ENCODE measurements around the gene TCTN1. TPM values are rescaled to one million over a fixed set of nuclear protein-coding genes. Genes with fewer than 3 reads are reported as not detected.

TCTN1 gene
- total and polyA plus RNA-seq, 2 of the 8 experiments (the other 6 are each of a cell fraction or from before 2014, with no cell fraction given): 14.7 to 16.4 TPM

GRCh38 chr12:110697236-110697635 lies 83.3 kb downstream of the TCTN1 start:
- WGBS, 2 experiments (ENCODE audit: extremely low coverage in 1 of 2, insufficient coverage in 1 of 2, insufficient read length in 1 of 2, insufficient replicate concordance in 2 of 2, low coverage in 1 of 2, low lambda C conversion rate in 2 of 2, missing lambda C conversion rate in 1 of 2): 85% methylated on average over 2 of the region's 2 CpGs; no CpG with 5 or more reads in 1 of the 2 experiments
- Histone ChIP-seq H3K23ac (ENCODE audit: insufficient read length) (no peak overlapping the region), H2BK20ac (ENCODE audit: low read length) (no peak overlapping the region), H3K23me2 (ENCODE audit: low read depth, low read length) (no peaks in the 10 kb centered on the region), H2AFZ (ENCODE audit: low read length) (no peak overlapping the region), H3K27ac (ENCODE audit: low read depth, low read length) (no peak overlapping the region), H3K9ac (replicated peaks in 1 of 4; ENCODE audit: extremely low read depth in 1 of 4, low read depth in 3 of 4, low read length in 3 of 4) (no peak overlapping the region), H2BK15ac (ENCODE audit: low read length) (no peak overlapping the region), H3K4me1 (replicated peaks in 1 of 4; ENCODE audit: control insufficient read depth in 3 of 4, insufficient read depth in 4 of 4, low read length in 3 of 4) (peaks cover 0 to 3% (median 0%) of the 10 kb centered on the region in 4 experiments; a peak in 1 of 7 replicates), H3K79me1 (ENCODE audit: low read depth, low read length) (no peaks in the 10 kb centered on the region), H2BK5ac (ENCODE audit: low read depth, low read length) (no peak overlapping the region), H2BK12ac (ENCODE audit: low read depth, low read length) (no peak overlapping the region), H3K14ac (ENCODE audit: insufficient read length) (no peak overlapping the region), H4K91ac (replicated peaks; ENCODE audit: insufficient read length, low read length) (no peak overlapping the region), H2BK120ac (replicated peaks; ENCODE audit: low read depth, low read length) (no peak overlapping the region), H3K4me3 (ENCODE audit: extremely low read depth in 1 of 4, insufficient read depth in 2 of 4, low read depth in 3 of 4, low read length in 4 of 4) (no peak overlapping the region), H3K36me3 (ENCODE audit: control insufficient read depth in 2 of 4, insufficient read depth in 4 of 4, low read length in 3 of 4) (no peaks in the 10 kb centered on the region), H3K4me2 (ENCODE audit: insufficient read depth in 1 of 2, low read depth in 2 of 2, low read length in 2 of 2) (no peak overlapping the region), H3K79me2 (ENCODE audit: control insufficient read depth in 1 of 2, insufficient read depth in 2 of 2, low read length in 2 of 2) (no peaks in the 10 kb centered on the region), H3K18ac (ENCODE audit: extremely low read depth, low read length) (no peak overlapping the region), H4K8ac (ENCODE audit: extremely low read depth, insufficient read depth, low read length) (no peak overlapping the region), H4K5ac (ENCODE audit: insufficient read length, low read depth, low read length) (no peak overlapping the region), H3K27me3 (replicated peaks in 1 of 4; ENCODE audit: control insufficient read depth in 3 of 4, extremely low read depth in 1 of 4, insufficient read depth in 3 of 4, low read length in 3 of 4) (no peaks in the 10 kb centered on the region; a peak in 1 of 7 replicates), H4K20me1 (replicated peaks in 1 of 2; ENCODE audit: control insufficient read depth in 1 of 2, insufficient read depth in 2 of 2, low read length in 2 of 2) (no peaks in the 10 kb centered on the region), H3K9me3 (ENCODE audit: insufficient read depth in 2 of 2, low read depth in 1 of 2, low read length in 1 of 2) (no peaks in the 10 kb centered on the region), H3K4ac (replicated peaks; ENCODE audit: insufficient read length, low read depth, low read length) (no peak overlapping the region), H3K56ac (replicated peaks; ENCODE audit: insufficient read length, low read depth, low read length) (no peak overlapping the region), H2AK5ac (ENCODE audit: low read depth, low read length) (no peak overlapping the region)
- ChIA-PET POLR2A (ENCODE audit: partially characterized antibody) (interaction anchor here (1.0 kb wide), 1 partner anchor 12 kb away, joined by 3 read pairs; no protein-coding TSS in a partner anchor), CTCF (ENCODE audit: partially characterized antibody) (interaction anchor here (0.6 to 1.7 kb wide), 11 partner anchors 8 to 699 kb away, joined by 3 to 7 read pairs (median 3); partner anchors contain the start of gene HVCN1)
- FAIRE-seq (no peak), DNase-seq (ENCODE audit: low read depth in 1 of 2, low spot score in 2 of 2) (no peak)
- no peak for TF ChIP-seq POU5F1 (IDR thresholded peaks at IDR 0.05; ENCODE audit: low read depth, low read length)
- peak; percentile 11 for TF ChIP-seq ASH2L (IDR thresholded peaks at IDR 0.05; ENCODE audit: low read length)
- TF ChIP-seq EP300 (IDR thresholded peaks at IDR 0.05; ENCODE audit: borderline replicate concordance in 1 of 2, low read depth in 2 of 2, low read length in 2 of 2): no peak
- TF ChIP-seq, protein P1, sequence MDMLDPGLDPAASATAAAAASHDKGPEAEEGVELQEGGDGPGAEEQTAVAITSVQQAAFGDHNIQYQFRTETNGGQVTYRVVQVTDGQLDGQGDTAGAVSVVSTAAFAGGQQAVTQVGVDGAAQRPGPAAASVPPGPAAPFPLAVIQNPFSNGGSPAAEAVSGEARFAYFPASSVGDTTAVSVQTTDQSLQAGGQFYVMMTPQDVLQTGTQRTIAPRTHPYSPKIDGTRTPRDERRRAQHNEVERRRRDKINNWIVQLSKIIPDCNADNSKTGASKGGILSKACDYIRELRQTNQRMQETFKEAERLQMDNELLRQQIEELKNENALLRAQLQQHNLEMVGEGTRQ (IDR thresholded peaks at IDR 0.05; ENCODE audit: low read length): no peak

Data from H1 (cell line).